T-cell (primary cell): ENCODE data around the gene PPP3CA. TPM values are rescaled to one million over a fixed set of nuclear protein-coding genes. Genes with fewer than 3 reads are reported as not detected.

ENCODE experiments used
- ATAC-seq, 4 experiments: fragments of 200-7000 bp in 3 of 4; fragments of 150-1000 bp in 1 of 4; cut with Tn5 transposase; replicated peaks in 1 of 4; 1 replicate in 3 of 4; 2 replicates in 1 of 4; pipeline ENCODE4 v1.10.0; 2021; ENCODE audit warnings: moderate library complexity in 3 of 4, mild to moderate bottlenecking in 2 of 4, moderate number of reproducible peaks in 1 of 4
- CTCF ChIA-PET, 2 donors: fragments of 300-600 bp; sonication (Branson Sonifier 250); formaldehyde crosslinking; loops; one replicate each; lab custom pipeline; 2022; ENCODE audit warnings: antibody characterized with exemption in 2 of 2; lab: Charles Lee
- POLR2A ChIA-PET, 2 donors: fragments of 300-600 bp; sonication (Branson Sonifier 250); formaldehyde crosslinking; loops; one replicate each; lab custom pipeline; 2022; ENCODE audit warnings: antibody characterized with exemption in 2 of 2; lab: Charles Lee
- DNase-seq, 35 experiments: peaks; one replicate each; pipeline versions ENCODE4 v3.0.0 to v3.0.0-alpha.2; 2013 to 2023
- H3K27ac ChIP-seq: one replicate; pipeline ENCODE4 v1.5.1; 2013; ENCODE audit warnings: low read length
- H3K27me3 ChIP-seq, 2 experiments: replicated peaks in 1 of 2; 1 replicate in 1 of 2; 2 replicates in 1 of 2; pipeline versions ENCODE4 v1.6.1 to v1.7.0; 2013; ENCODE audit warnings: low read length in 1 of 2, mixed read lengths in 1 of 2; ENCODE audit not compliant: control insufficient read depth in 2 of 2, insufficient read depth in 2 of 2; ENCODE audit errors: extremely low read depth in 1 of 2
- H3K36me3 ChIP-seq, 2 donors: 1 replicate in 1 of 2; 2 replicates in 1 of 2; pipeline versions ENCODE4 v1.6.1 to v1.7.0; 2013; ENCODE audit warnings: low read length in 1 of 2; ENCODE audit not compliant: control insufficient read depth in 2 of 2, insufficient read depth in 1 of 2; ENCODE audit errors: extremely low read depth in 1 of 2
- H3K4me1 ChIP-seq, 2 experiments: 1 replicate in 1 of 2; 2 replicates in 1 of 2; pipeline versions ENCODE4 v1.6.1 to v1.7.0; 2013; ENCODE audit warnings: low read length in 2 of 2, mixed read lengths in 1 of 2; ENCODE audit not compliant: insufficient read depth in 2 of 2, control insufficient read depth in 1 of 2; ENCODE audit errors: extremely low read depth in 1 of 2
- H3K4me3 ChIP-seq, 2 donors: 1 replicate in 1 of 2; 2 replicates in 1 of 2; pipeline versions ENCODE4 v1.5.1 to v1.7.0; 2013; ENCODE audit warnings: mild to moderate bottlenecking in 2 of 2, low read length in 1 of 2, moderate library complexity in 1 of 2; ENCODE audit not compliant: control insufficient read depth in 1 of 2; ENCODE audit errors: extremely low read depth in 1 of 2
- H3K9me3 ChIP-seq: 2 replicates; pipeline ENCODE4 v1.7.0; 2013
- H3K27ac Mint-ChIP-seq, 2 donors: one replicate each; pipeline ENCODE4 v1.8.0; 2020 to 2021; ENCODE audit warnings: mild to moderate bottlenecking in 2 of 2, mixed read lengths in 2 of 2
- H3K27me3 Mint-ChIP-seq, 2 donors: one replicate each; pipeline ENCODE4 v1.8.0; 2021 to 2022; ENCODE audit warnings: mixed read lengths in 2 of 2
- H3K36me3 Mint-ChIP-seq: one replicate; pipeline ENCODE4 v1.8.0; 2021; ENCODE audit warnings: mixed read lengths
- H3K4me1 Mint-ChIP-seq, 3 donors: one replicate each; pipeline ENCODE4 v1.8.0; 2020 to 2022; ENCODE audit warnings: mixed read lengths in 3 of 3, mild to moderate bottlenecking in 1 of 3
- H3K4me3 Mint-ChIP-seq, 3 donors: one replicate each; pipeline ENCODE4 v1.8.0; 2020 to 2022; ENCODE audit warnings: mild to moderate bottlenecking in 3 of 3, mixed read lengths in 3 of 3, moderate library complexity in 3 of 3
- H3K9me3 Mint-ChIP-seq, 3 donors: one replicate each; pipeline ENCODE4 v1.8.0; 2020 to 2022; ENCODE audit warnings: mixed read lengths in 3 of 3
- WGBS: methylation state at CpG from one replicate; pipeline ENCODE4 v1.1.5; 2013; ENCODE audit warnings: missing lambda C conversion rate; ENCODE audit not compliant: insufficient coverage; 5-methylcytosine and 5-hydroxymethylcytosine counted together
- total RNA-seq, 35 experiments: library from RNA in 6 of 35; stranded (reverse) in 6 of 35; fragments of 120-200 nt in 1 of 35; gene quantifications; one replicate each; pipeline versions ENCODE4 v1.2.1 to v1.2.4 and lab custom pipeline; 2013 to 2026

Gene PPP3CA
- total RNA-seq, 5 donors from 2014 or later (not counting 1 experiment from before 2014, with no cell fraction given) = 28.2 to 35.7 (median 33.5) TPM

DNA sequence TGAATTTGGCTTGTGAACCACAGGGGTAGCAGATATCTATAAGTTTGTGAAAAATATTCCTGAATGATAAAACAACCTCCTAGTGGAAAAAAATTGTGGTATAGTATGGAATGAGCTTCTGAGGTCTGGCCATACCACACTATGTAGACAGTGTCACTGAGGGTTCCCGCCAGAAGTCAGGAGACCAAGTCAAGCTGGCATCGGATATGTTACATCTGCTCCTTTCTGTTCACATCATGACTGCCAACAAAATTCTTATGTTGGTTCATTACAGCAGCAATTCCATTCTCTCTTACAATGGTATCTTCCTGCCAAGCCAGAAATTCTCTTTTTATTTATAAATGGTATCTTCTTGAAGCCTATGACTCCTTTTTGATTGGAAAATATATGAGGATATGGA lies 273.0 kb downstream of the PPP3CA start:
- no CpG with 5 or more reads among the region's 2 CpGs for WGBS
- ChIA-PET CTCF (no interaction called here), POLR2A (no interaction called here)
- no peaks in the 10 kb centered on the region for H3K4me1 ChIP-seq
- H3K27ac ChIP-seq = no peak overlapping the region
- Mint-ChIP-seq H3K4me3 (no peak overlapping the region), H3K27ac (no peak overlapping the region), H3K36me3 (peaks cover 65% of the 10 kb centered on the region), H3K9me3 (no peaks in the 10 kb centered on the region), H3K27me3 (no peaks in the 10 kb centered on the region), H3K4me1 (peaks cover 0 to 6% (median 4%) of the 10 kb centered on the region in 3 donors)
- peaks cover 0 to 5% of the 10 kb centered on the region in 2 donors for H3K36me3 ChIP-seq
- ATAC-seq = no peak
- H3K4me3 ChIP-seq = no peak overlapping the region
- no peak for DNase-seq
- no peaks in the 10 kb centered on the region for H3K9me3 ChIP-seq
- H3K27me3 ChIP-seq = no peaks in the 10 kb centered on the region

GRCh38 chr4:101071241-101071640 lies 276.1 kb downstream of the PPP3CA start:
- WGBS = no CpG with 5 or more reads among the region's 1 CpG
- CTCF ChIA-PET = no interaction called here
- POLR2A ChIA-PET = no interaction called here

GRCh38 chr4:101068115-101068514 lies 279.2 kb downstream of the PPP3CA start:
- ATAC-seq (no peak), DNase-seq (no peak)
- Histone ChIP-seq H3K4me1 (no peaks in the 10 kb centered on the region), H3K27me3 (no peaks in the 10 kb centered on the region), H3K9me3 (no peaks in the 10 kb centered on the region), H3K36me3 (peaks cover 0 to 5% of the 10 kb centered on the region in 2 donors), H3K27ac (no peak overlapping the region), H3K4me3 (no peak overlapping the region)
- Mint-ChIP-seq H3K27me3 (no peaks in the 10 kb centered on the region), H3K4me1 (no peaks in the 10 kb centered on the region), H3K9me3 (no peaks in the 10 kb centered on the region), H3K4me3 (no peak overlapping the region), H3K36me3 (peaks cover 39% of the 10 kb centered on the region), H3K27ac (no peak overlapping the region)
- no CpG with 5 or more reads among the region's 3 CpGs for WGBS
- CTCF ChIA-PET = no interaction called here
- POLR2A ChIA-PET = no interaction called here

More at GRCh38 chr4:101071241-101071640, 276.1 kb downstream of the PPP3CA start:
- DNase-seq (no peak), ATAC-seq (no peak)
- no peaks in the 10 kb centered on the region for H3K9me3 ChIP-seq
- Mint-ChIP-seq H3K27me3 (no peaks in the 10 kb centered on the region), H3K27ac (peak overlapping the region in 1 of 2 donors; percentile 18), H3K36me3 (peaks cover 55% of the 10 kb centered on the region), H3K4me3 (no peak overlapping the region), H3K9me3 (no peaks in the 10 kb centered on the region), H3K4me1 (peaks cover 0 to 6% (median 4%) of the 10 kb centered on the region in 3 donors)
- H3K36me3 ChIP-seq = peaks cover 0 to 5% of the 10 kb centered on the region in 2 donors
- H3K4me3 ChIP-seq = no peak overlapping the region
- no peak overlapping the region for H3K27ac ChIP-seq
- H3K27me3 ChIP-seq = no peaks in the 10 kb centered on the region
- no peaks in the 10 kb centered on the region for H3K4me1 ChIP-seq

DNA sequence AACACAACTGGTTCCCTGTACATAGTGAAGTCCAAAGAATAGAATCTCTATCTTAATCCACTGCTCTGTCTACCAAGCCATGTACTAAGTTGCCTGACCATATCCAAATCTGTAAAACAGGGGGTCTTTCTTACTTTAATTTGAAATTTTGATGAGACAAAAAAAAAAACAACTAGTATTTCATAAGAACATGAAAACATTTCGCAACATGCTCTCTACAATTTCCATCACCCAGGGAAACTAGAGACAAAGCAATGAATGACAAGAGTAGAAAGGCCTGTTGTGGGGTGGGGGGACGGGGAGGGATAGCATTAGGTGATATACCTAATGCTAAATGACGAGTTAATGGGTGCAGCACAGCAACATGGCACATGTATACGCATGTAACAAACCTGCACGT lies 279.9 kb downstream of the PPP3CA start:
- ATAC-seq = no peak
- Mint-ChIP-seq H3K27ac (no peak overlapping the region), H3K4me3 (no peak overlapping the region), H3K9me3 (no peaks in the 10 kb centered on the region), H3K36me3 (peaks cover 46% of the 10 kb centered on the region), H3K27me3 (no peaks in the 10 kb centered on the region), H3K4me1 (no peaks in the 10 kb centered on the region)
- no peak for DNase-seq
- H3K36me3 ChIP-seq = peaks cover 0 to 5% of the 10 kb centered on the region in 2 donors
- no peak overlapping the region for H3K27ac ChIP-seq
- ChIA-PET POLR2A (no interaction called here), CTCF (no interaction called here)
- H3K4me1 ChIP-seq = no peaks in the 10 kb centered on the region
- H3K27me3 ChIP-seq = no peaks in the 10 kb centered on the region
- no peaks in the 10 kb centered on the region for H3K9me3 ChIP-seq
- no CpG with 5 or more reads among the region's 5 CpGs for WGBS
- H3K4me3 ChIP-seq = no peak overlapping the region

DNA sequence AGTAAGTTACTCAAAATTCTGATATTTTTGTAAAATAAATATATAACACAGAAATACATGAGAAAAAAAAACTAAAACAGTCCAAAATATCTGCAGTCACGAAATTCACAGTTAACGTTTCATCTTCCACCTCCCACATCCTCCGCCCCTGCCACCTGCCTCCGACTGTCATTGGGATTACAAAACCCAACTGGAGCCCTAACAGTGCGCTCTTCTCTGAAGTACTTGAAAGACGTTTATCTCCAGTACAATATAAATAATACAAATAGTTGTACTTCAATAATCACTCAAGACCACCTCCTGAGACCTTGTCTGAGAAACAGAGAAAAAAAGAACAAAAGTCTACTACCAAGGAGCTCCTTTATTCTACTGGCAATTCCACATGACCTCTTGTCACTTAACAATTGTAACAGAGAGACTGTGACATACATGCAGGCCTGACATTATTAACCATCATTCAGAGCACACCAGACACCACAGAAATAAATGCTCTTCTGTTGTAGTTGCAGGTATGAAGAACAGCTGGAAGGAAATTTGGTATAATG lies 280.6 kb downstream of the PPP3CA start:
- no CpG with 5 or more reads among the region's 6 CpGs for WGBS
- peaks cover 49% of the 10 kb centered on the region for H3K36me3 Mint-ChIP-seq
- DNase-seq (no peak), ATAC-seq (no peak)
- CTCF ChIA-PET = no interaction called here
- no peaks in the 10 kb centered on the region for H3K27me3 ChIP-seq
- H3K4me3 Mint-ChIP-seq = no peak overlapping the region
- H3K27ac Mint-ChIP-seq = no peak overlapping the region
- H3K4me1 ChIP-seq = no peaks in the 10 kb centered on the region
- H3K9me3 Mint-ChIP-seq = no peaks in the 10 kb centered on the region
- no peaks in the 10 kb centered on the region for H3K9me3 ChIP-seq
- no peaks in the 10 kb centered on the region for H3K27me3 Mint-ChIP-seq
- no peaks in the 10 kb centered on the region for H3K4me1 Mint-ChIP-seq
- H3K27ac ChIP-seq = no peak overlapping the region
- H3K4me3 ChIP-seq = no peak overlapping the region
- H3K36me3 ChIP-seq = peaks cover 0 to 5% of the 10 kb centered on the region in 2 donors
- POLR2A ChIA-PET = no interaction called here

- Histone ChIP-seq H3K27me3 (no peaks in the 10 kb centered on the region), H3K4me1 (no peaks in the 10 kb centered on the region), H3K27ac (no peak overlapping the region), H3K4me3 (no peak overlapping the region), H3K36me3 (peaks cover 0 to 5% of the 10 kb centered on the region in 2 donors), H3K9me3 (no peaks in the 10 kb centered on the region)
- ChIA-PET CTCF (no interaction called here), POLR2A (no interaction called here)
- Mint-ChIP-seq H3K27ac (no peak overlapping the region), H3K27me3 (no peaks in the 10 kb centered on the region), H3K36me3 (peaks cover 44% of the 10 kb centered on the region), H3K4me1 (no peaks in the 10 kb centered on the region), H3K9me3 (no peaks in the 10 kb centered on the region), H3K4me3 (no peak overlapping the region)
- no peak for ATAC-seq
- no peak for DNase-seq
- no CpG with 5 or more reads among the region's 1 CpG for WGBS
These were observed 281.3 kb downstream of the PPP3CA start for GRCh38 chr4:101065935-101066485.
